ENCODE data around the gene SHROOM2.

SHROOM2 gene

DNA sequence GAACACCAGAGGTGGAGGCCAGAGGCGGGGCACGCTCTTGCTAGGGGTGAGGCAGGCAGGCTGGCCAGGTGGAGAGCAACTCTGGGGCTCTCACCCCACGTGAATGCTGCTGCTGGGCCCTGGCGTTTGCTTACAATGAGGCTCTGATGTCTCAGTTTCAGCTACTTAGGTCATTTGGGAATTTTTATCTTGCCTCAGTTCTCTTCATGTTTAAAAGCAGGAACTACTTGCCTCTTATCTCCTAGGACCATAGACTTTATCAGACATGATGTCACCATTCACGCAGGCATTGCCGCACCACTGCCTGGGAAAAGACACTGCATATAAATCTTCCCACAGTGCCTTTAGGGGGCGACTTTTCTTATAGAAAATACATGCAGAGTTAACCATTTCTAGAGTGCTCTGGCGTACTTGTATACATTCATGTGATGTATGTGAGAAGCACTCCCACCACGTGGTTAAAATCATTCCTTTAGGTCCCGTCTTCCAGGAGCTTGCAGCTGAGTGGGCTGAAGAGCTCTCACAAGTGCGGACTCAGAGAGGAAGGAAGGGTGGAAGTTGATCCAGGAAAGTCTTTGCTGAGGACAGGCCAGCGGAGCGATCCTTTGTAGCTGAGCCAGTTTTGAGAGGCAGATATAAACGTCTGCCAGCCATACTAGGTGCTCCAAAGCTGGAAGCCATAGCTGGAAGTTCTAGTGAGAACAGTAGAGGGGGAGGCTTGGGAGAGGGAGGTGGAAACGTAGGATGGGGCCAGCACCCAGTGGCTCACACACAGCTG lies 96.6 kb downstream of the SHROOM2 start:
- H3K4me3 ChIP-seq (ENCODE audit: low read depth, low read length) = no peak overlapping the region
- no peak for DNase-seq (ENCODE audit: low read depth)
- TF ChIP-seq, protein P1, sequence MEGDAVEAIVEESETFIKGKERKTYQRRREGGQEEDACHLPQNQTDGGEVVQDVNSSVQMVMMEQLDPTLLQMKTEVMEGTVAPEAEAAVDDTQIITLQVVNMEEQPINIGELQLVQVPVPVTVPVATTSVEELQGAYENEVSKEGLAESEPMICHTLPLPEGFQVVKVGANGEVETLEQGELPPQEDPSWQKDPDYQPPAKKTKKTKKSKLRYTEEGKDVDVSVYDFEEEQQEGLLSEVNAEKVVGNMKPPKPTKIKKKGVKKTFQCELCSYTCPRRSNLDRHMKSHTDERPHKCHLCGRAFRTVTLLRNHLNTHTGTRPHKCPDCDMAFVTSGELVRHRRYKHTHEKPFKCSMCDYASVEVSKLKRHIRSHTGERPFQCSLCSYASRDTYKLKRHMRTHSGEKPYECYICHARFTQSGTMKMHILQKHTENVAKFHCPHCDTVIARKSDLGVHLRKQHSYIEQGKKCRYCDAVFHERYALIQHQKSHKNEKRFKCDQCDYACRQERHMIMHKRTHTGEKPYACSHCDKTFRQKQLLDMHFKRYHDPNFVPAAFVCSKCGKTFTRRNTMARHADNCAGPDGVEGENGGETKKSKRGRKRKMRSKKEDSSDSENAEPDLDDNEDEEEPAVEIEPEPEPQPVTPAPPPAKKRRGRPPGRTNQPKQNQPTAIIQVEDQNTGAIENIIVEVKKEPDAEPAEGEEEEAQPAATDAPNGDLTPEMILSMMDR (IDR thresholded peaks at IDR 0.05; ENCODE audit: control insufficient read depth, extremely low read depth, insufficient read depth) = no peak

GRCh38 chrX:9884031-9884779 lies 98.0 kb downstream of the SHROOM2 start:
- TF ChIP-seq, protein P1 (IDR thresholded peaks at IDR 0.05; ENCODE audit: control insufficient read depth, extremely low read depth, insufficient read depth) = no peak

GRCh38 chrX:9885150-9885549 lies 98.9 kb downstream of the SHROOM2 start:
- peak; percentile 14 for DNase-seq (ENCODE audit: low read depth)
- TF ChIP-seq, protein P1 (IDR thresholded peaks at IDR 0.05; ENCODE audit: control insufficient read depth, extremely low read depth, insufficient read depth) = peak; percentile 43
- H3K4me3 ChIP-seq (ENCODE audit: low read depth, low read length) = no peak overlapping the region

More at GRCh38 chrX:9884031-9884779, 98.0 kb downstream of the SHROOM2 start:
- DNase-seq (ENCODE audit: low read depth) = no peak
- H3K4me3 ChIP-seq (ENCODE audit: low read depth, low read length) = no peak overlapping the region

DNA sequence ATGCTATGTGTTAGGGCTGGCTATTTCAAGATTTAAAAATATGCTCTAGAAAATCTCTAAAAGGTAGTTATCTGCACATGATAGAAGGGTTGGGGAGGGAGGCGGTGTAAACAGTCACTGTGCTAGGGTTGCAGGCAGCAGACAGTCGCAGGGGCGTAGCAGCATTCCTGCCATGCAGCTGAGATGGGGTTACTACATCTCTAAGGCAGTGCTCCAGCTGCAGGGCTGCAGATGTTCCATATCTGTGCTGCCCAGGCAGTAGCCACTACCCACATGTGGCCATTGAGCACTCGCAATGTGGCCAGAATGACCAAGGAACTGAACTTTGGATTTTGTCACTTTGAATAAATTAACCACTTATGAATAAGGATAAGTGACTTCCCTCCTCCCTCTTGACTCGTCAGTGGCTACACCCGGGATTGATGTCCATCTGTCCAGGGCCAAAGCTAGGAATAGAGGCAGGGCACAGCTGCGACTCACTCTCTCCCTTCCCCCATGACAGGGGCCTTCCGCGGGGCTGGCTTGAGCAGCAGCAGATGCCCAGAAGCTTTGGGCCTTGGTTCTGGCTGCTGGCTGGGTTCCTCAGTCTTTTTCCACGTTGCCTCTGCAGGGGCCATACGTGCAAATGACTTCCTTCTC lies 101.5 kb downstream of the SHROOM2 start:
- TF ChIP-seq, protein P1 (IDR thresholded peaks at IDR 0.05; ENCODE audit: control insufficient read depth, extremely low read depth, insufficient read depth) = no peak
- H3K4me3 ChIP-seq (ENCODE audit: low read depth, low read length) = no peak overlapping the region
- DNase-seq (ENCODE audit: low read depth) = no peak

DNA sequence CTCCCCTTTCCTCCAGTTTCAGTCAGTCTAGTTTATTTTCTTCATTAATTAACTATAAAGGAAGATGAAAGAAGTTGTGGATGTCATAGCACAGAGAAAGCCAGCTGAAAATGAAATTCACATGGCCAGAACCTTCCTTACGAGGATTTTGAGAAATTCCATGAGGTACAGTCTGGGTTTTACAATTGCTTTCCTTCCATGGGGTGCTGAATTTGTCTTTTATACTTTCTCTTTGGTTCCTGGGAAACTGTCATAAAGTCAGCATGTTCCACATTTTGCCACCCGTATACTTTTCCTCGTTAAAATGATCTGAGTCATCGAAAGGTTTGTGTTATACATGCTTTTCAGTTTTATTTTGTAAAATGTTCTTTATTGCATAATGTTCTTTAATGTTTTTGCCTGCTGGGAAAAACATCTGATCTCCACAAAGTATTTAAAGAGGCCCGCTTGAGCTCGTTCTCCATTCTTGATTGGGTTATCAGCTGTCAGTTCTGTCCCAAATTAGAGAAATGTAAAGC lies 102.8 kb downstream of the SHROOM2 start:
- TF ChIP-seq, protein P1 (IDR thresholded peaks at IDR 0.05; ENCODE audit: control insufficient read depth, extremely low read depth, insufficient read depth) = no peak
- H3K4me3 ChIP-seq (ENCODE audit: low read depth, low read length) = no peak overlapping the region
- DNase-seq (ENCODE audit: low read depth) = no peak

- no peak overlapping the region for H3K4me3 ChIP-seq (ENCODE audit: low read depth, low read length)
- no peak for DNase-seq (ENCODE audit: low read depth)
- TF ChIP-seq, protein P1 (IDR thresholded peaks at IDR 0.05; ENCODE audit: control insufficient read depth, extremely low read depth, insufficient read depth) = no peak
Measured at GRCh38 chrX:9890681-9891091, 104.5 kb downstream of the SHROOM2 start.

Measured in LNCaP clone FGC (cell line).